CD4-positive, alpha-beta T cell treated with Interleukin-4 for 1 hour (primary cell): Measurements from ENCODE around the gene ZNF429.
A peak's percentile ranks its signal among the peaks of the same experiment; 100 is the strongest.
"Not testable (repeated sequence)": the region's sequence is repeated elsewhere in the genome, so short reads cannot be mapped to it uniquely, and the experiment has no call there.

Experiments
- DNase-seq, 2 donors: peaks; one replicate each; pipeline ENCODE4 v3.0.0-alpha.2; 2020 to 2022

The ZNF429 gene

DNA sequence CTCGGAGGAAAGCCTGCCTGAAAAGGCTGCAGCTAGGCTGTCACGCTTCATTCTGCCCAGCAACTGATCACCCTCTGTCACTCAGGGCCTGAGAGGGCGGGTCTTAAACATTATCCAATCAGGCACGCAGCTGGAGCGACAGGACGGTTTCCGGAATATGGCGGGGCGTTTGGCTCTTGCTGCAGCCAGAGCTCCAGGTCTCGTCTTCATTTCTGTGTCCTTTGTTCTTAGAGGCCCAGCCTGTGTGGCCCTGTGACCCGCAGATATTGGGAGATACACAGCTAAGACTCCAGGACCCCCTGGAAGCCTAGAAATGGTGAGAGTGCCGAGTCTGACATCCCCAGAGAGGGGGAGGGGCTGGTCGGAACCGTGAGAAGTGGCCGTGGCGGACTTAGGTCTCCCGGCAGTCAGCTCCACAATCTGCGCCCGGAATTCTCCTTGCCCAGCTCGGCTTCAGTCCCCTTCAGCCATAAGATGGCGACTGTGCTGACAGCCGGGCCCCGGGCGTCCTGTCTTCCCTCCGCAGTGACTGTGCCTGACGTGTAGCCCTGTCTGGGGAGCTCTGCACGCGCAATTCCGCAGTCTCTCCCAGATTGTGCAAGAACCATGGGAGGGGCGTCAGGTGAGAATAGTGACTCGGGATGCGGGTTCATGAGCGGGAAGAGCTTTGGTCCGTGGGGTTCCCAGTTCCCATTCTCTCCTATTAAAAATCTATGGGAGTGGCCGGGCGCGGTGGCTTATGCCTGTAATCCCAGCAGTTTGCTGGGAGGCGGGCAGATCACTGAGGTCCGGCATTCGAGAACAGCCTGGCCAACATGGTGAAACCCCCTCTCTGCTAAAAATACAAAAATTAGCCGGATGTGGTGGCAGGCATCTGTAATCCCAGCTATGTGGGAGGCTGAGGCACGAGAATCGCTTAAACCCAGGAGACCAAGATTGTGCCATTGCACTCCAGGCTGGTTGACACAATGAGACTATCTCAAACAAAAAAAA lies at the start of gene ZNF429:
TSS of gene ZNF429 (plus strand) at position 144 of the 993 bp plus-strand sequence. CDS start at position 314, 170 bp downstream.
- peak; percentile 94 to 95 for DNase-seq

DNA sequence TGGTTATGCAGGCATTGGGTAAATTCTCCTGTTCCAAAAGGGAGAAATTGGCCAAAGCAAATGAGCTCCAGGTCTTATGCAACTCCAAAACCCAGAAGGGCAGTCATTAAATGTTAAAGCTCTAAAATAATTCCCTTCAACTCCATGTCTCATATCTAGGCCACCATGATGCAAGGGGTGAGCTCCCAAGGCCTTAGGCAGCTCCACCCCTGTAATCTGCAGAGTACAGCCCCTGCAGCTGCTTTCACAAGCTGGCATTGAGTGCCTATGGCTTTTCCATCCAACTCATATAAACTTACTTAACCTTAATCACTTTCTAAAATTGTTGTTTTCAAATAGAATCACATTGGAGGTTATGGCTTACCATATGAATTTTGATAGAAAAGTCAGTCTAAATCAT lies 44.7 kb upstream of the ZNF429 start:
- no peak for DNase-seq

DNA sequence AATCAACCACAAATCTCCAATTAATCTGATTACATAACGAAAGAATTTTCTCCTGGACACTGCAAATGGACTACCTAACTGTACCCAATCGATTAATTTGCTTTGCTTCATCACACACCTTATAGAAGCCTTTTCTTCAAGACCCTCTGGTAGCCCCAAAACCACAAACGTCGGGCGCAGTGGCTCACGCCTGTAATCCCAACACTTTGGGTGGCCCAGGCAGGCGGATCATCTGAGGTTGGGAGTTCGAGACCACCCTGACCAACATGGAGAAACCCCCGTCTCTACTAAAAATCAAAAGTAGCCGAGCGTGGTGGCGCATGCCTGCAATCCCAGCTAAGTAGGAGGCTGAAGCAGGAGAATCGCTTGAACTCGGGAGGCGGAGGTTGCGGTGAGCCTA lies 42.9 kb upstream of the ZNF429 start:
- no peak for DNase-seq

DNA sequence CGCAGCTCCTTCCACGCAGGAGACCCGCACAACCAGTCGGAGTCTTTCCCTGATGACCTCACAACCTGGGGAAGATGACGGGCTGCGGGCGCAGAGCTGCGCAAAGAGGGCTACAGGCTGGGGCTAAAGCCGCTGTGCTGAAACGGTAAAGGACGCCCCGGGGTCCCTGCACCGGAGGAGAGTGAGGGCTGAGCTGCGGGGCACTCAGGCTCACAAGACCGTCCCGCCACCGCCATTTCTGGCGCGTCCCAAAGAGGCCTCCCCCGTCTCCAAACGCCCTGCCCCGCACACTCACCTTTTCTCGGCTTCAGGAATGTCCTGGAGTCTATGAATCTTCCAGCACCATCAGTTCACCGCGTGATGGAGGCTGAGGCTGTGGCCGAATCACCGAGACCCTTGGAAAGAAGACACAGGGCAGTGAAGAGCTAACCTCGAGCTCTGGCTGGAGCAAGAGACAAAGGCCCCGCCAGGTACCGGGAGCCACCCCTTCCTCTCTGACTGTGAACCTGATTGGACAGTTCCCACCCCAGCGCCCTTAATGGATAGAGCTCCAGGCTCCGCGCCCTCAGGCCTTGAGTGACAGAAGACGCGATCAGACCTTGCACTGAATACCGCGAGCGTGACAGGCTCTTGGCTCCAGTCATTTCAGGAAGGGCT lies 41.8 kb upstream of the ZNF429 start:
- peak; percentile 35 to 42 for DNase-seq

DNA sequence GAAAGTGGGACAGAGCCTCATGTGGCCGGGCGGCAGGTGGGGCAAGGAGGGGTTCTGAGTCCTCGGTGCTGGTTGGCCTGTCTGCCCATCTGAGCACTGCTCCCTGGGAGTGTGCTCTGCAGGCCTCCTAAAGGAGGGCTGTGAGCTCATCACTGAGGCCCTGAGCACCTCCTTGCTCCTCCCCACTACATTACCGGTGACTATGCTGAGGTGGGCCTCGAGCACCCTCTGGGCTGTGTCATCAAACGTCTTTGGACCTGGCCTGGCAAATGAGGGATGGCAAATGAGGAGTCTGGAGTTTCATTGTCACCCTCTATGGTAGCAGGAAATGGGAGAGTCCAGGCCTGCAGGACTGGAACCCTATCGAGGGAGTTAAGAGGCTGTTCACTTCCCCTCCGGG lies 38.8 kb upstream of the ZNF429 start:
- no peak for DNase-seq

DNA sequence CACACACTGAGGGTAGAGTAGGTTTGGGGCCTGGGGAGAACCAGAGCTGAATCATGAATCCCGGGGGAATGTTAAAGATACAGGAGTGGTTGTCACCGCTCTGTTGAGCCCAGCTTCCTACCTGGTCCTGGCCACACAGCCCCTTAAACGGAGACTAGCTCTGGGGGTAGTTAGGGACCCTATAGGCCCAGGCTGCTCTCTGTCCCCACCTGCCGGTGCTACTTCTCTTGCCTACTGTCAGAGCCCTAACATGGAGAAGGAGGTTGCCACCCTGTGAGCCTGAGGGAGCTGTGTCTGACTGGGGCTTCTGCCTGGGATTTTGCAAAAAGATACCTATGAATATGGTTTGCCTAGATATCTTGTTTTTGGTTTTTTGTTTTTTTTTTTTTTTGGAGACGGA lies 36.6 kb upstream of the ZNF429 start:
- no peak for DNase-seq

DNA sequence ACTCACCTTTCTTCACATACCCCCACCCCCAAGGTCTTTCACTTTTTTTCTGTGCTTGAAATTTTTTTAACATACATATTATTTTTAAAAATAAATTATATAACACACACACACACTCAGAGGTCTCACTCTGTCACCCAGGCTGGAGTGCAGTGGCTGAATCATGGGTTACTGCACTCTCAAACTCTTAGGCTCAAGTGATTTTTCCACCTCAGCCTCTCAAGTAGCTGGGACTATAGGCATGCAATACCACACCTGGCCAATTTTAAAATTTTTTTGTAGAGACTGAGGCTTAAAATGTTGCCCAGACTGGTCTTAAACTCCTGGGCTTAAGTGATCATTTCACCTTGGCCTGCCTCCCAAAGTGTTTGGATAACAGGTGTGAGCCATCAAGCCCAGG lies 32.9 kb upstream of the ZNF429 start:
- DNase-seq: no peak

DNA sequence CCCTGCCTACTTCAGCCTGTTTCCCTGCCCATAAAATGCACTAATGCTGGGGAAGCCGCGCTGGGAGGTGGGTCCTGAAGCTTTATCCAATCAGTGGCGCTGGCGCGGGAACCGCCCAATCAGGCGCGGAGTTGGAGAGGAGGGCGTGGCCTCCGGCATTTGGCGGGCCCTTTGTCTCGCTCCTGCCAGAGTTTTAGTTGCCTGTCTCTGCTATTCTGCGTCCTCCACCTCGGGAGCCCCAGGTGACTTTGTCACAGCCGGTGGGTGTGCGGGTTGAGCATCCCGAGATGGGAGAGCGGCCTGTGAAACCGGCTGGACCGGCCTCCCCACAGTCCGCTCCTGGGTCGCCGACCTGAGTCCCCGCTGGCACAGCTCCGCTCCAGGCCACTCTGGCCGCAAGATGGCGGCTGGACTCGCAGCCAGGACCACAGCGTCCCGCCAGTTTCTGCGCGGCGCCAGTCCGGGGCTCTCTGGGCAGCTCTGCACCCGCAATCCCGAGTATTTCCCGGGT lies 30.7 kb upstream of the ZNF429 start:
- DNase-seq: peak; percentile 72 to 81

DNA sequence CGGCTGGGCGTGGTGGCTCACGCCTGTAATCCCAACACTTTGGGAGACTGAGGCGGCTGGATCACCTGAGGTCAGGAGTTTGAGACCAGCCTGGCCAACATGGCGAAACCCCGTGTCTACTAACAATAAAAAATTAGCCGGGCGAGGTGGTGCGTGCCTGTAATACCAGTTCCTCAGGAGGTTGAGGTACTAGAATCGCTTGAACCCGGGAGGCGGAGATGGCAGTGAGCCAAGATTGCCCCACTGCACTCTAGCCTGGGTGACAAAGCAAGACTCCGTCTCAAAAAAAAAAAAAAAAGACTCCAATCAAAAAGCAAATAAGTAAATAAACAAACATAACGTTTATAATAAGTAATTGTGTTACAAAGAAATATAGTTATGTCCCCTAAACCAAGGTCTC lies 23.0 kb upstream of the ZNF429 start:
- DNase-seq: not testable (repeated sequence)

DNA sequence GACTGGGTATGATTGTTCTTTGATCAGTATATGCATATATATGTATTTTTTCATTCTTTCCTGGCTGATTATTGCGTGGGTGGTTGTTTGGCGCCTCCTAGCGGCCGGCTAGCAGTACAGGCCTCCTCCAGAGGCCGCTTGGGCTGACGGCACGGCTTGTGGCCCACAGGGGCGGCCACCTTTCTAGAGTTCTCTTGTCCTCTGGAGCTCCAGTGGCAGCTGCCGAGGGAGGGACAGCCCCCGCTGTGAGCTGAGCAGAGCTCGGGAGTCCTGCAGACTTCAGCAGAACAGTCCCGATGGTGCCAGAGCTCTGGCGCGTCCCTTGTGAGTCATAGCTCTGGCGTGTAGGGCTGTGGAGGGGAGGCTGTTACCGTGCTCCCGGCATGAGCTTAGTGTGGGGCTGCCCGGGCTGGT lies 22.5 kb upstream of the ZNF429 start:
- peak; percentile 52 to 81 for DNase-seq

DNA sequence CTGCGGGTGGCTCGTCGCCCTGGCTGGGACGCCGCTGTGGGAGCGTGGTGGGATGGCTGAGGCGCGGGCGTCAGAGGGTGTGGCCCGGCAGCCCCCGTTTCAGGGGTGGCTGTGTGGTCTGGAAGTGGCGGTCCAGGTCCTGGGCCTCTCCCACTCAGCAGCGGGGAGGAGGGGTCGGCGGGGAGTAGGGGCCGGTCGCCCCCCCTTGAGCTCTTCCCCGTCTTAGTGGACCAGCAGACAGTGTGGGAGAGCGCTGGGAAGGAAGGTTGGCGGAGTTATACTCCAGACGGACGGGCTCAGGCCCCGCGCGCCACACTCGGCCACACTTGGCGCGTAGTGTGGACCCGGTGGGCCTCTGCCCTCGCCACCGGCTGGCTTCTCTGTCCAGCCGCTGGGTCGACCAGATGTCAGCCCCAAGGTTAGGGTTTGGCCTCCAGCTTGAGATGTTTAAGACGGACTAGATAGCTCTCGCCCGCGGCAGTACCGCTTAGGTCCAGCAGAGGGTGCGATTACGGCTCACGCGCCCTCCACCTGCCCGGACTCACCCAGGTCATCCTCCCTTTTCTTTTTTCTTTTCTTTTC lies 21.7 kb upstream of the ZNF429 start:
- DNase-seq: peak; percentile 39 to 73

DNA sequence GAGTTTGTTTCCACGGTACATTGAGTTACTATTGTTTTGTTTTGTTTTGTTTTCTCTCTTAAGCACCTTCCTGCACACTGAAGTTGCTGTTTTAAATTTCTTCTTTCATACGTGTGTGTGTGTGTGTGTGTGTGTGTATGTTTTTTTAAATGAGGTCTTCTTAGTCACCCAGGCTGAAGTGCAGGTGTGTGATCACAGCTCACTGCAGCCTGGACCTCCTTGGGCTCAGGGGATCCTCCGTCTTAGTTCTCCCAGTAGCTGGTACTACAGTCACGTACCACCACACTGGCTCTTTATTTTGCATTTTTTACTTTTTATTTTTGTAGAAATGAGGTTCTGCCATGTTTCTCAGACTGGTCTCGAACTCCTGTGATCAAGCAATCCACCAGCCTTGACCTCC lies 20.8 kb upstream of the ZNF429 start:
- no peak for DNase-seq

DNA sequence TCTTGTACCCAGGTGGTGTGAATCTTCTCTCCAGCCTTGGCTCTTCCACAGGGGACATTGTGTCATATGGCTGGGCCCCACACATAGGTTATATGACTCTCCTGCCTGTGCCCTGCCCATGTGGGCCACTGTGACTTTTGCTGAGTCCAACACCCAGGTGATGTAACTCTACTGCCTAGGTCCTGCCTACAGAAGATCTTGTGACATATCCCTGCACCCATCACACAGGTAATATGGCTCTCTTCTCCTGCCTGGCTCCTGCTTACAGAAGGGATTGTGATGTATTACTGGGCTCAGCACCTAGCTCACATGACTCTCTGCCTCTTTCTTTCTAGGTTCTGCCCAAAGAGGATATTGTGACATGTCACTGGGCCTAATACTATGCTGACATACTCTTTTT lies 19.5 kb upstream of the ZNF429 start:
- DNase-seq: no peak

DNA sequence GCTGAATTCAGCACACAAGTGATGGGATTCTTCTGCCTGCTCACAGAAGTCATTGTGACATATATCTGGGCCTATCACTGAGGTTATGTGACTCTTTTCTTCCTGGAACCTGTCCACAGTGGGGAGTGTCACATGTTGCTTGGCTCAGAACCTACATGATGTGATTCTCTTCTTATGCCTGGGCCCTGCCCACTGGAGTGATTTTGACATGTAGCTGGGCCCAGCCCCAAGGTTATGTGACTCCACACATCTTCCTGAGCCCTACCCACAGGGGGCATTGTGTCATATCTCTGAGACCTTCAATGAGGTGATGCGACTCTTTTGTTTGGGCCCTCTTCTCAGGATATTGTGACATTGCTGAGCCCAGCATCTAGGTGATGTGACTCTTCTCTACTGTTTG lies 17.4 kb upstream of the ZNF429 start:
- no peak for DNase-seq

DNA sequence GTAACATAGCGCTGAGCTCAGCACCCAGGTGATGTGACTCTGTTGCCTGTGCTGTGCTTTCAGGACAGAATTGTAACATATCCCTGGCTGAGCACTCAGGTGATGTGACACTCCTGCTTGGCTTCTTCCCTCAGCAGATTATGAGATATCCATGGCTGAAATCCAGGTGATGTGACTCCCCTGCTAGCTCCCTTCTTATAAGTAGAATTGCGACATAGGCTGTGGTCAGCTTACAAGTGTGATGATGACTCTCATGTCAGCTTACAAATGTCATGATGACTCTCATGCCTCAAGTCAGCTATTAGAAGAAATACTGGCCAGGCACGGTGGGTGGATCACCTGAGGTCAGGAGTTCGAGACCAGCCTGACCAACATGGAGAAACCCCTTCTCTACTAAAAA lies 14.3 kb upstream of the ZNF429 start:
- DNase-seq: no peak

DNA sequence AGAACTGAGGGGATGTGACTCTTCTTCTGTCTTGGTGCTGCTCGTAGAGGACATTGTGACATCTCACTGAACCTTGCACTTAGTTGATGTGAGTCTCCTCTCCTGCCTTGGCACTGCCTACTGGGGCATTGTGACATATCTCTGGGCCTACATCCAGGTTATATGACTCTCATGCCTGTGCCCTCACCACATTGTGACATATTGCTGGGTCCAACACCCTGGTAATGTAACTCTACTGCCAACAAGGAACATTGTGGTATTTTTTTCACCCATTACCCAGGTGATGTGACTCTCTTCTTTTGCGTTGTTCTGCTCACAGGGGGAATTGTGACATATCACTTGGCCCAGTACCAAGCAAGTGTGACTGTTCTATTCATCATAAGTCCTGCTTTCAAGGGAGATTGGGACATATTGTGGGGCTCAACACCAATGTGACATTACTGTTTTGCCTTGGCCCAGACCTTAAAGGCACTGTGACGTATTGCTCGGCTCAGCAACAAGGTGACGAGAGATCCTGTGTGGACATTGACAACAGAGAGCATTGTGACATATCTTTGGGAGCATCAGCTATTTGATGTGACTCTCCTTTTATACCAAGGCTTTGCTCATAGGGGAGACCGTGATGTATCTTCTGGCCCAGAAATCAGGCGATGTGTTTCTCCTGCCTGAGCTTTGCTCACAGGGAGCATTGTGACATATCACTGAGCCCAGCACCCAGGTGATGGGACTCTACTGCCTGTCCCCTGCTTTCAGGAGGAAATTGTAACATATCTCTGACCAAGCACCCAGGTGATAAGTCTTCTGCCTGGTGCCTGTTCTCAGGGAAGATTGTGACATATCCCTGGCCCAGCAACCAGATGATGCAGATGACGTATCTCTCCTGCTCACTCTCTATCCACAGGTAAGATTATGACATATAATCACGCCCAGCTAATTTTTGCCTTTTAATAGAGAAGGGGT lies 12.2 kb upstream of the ZNF429 start:
- DNase-seq: no peak

DNA sequence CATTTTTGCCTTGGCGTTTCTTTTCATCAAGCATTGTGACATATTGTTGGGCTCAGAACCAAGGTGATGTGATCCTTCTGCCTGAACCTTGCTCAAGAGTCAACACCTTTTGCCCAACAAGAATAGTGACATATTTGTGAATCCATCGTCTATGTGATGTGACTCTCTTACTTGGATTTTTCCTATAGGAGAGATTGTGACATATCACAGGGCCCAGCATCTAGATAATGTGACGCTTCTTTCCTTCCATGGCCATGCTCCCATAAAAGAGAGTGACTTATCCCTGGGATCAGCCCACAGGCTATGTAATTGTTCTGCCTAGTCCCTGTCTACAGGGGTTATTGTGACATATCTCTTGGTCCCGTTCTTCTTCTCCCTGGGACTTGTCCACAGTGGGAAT lies 8.5 kb upstream of the ZNF429 start:
- DNase-seq: no peak

DNA sequence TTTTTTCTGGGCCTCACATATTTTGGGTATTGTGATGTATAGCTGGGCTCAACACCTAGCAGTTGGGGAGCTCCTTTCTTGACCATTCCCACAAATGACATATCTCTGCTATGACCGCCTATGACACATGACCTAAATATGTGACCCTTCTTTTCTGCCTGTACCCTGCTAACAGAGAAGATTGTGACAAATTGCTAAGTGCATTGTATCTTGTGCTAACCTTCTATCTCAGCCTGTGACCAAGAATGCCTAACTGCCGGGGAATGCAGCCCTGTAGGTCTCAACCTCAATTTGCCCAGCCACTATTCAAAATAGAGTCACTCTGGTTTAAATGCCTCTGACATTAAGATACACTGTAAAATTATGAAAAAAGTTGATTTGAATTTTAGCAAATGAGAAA lies 6.8 kb upstream of the ZNF429 start:
- no peak for DNase-seq

DNA sequence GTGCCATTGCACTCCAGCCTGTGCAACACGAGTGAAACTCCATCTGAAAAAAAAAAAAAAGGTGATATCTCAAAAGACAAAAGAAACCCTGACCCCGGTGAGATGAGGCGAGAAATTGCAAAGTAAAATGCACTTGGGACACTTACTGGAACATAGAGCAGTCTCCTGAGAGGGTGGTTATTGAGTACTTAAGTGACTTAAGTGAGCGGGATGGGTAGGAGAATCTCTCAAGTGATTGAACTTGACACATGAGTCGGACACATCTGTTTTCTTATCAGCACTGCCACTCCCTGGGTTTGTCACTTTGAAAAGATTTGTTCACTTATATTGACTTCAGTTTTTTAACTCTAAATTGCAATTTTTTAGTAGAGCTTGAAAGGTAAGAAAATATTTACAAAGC lies 2.8 kb downstream of the ZNF429 start:
- DNase-seq: no peak

DNA sequence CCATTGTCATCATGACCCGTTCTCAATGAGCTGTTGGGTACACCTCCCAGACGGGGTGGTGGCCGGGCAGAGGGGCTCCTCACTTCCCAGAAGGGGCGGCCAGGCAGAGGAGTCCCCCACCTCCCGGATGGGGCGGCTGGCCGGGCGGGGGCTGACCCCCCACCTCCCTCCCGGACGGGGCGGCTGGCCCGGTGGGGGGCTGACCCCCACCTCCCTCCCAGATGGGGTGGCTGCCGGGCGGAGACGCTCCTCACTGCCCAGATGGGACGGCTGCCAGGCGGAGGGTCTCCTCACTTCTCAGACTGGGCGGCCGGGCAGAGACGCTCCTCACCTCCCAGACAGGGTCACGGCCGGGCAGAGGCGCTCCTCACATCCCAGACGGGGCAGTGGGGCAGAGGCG lies 5.7 kb downstream of the ZNF429 start:
- DNase-seq: not testable (repeated sequence)

DNA sequence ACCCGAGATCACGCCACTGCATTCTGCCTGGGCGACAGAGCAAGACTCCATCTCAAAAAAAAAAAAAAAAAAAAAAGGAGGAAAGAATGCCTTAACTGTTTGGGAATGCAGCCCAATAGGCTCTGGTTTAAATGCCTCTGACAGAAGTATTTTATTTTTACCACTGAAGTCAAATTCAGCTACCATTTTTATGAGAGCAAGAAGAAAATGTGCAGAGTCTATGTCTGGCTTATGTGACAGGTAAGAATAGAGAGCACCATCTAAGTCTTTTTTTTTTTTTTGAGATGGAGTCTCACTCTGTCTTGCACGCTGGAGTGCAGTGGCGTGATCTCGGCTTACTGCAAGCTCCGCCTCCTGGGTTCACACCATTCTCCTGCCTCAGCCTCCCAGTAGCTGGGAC lies 7.2 kb downstream of the ZNF429 start:
- DNase-seq: not testable (repeated sequence)

DNA sequence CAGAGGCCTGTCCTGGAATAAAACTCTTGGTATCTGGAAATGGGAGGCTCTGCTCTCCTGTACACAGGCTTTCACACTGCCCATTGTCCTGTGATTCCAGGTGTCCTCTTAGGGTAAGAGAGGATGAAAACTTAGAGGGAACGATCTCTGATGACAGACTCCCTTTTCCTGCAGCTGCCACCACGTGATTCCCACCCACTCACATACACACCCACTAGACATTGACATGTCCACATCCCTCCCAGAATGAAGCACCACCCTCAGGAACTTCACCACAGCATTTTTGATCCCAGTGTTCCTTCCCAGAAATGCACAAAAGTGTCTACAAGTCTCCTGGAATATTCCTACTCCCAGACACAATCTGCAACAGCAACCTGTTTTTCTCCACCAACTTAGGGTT lies 8.2 kb downstream of the ZNF429 start:
- no peak for DNase-seq
